KMS-11 (cell line): ENCODE measurements around the gene HNRNPA2B1.

Experiments
- H2AFZ ChIP-seq: fragments of 200-600 bp; sonication (generic); 2 replicates; pipeline ENCODE4 v1.6.1; 2016; ENCODE audit warnings: antibody characterized with exemption, mixed run types, low read depth
- H3K27ac ChIP-seq: fragments of 200-600 bp; sonication (generic); 2 replicates; pipeline ENCODE4 v1.6.1; 2016; ENCODE audit warnings: mild to moderate bottlenecking, mixed run types
- H3K27me3 ChIP-seq: fragments of 200-600 bp; sonication (generic); 2 replicates; pipeline ENCODE4 v1.6.1; 2017; ENCODE audit warnings: mild to moderate bottlenecking, low read depth, mixed run types, moderate library complexity; ENCODE audit not compliant: insufficient read depth
- H3K36me3 ChIP-seq: fragments of 200-600 bp; sonication (generic); 2 replicates; pipeline ENCODE4 v1.6.1; 2017; ENCODE audit warnings: mild to moderate bottlenecking, mixed run types; ENCODE audit not compliant: insufficient read depth
- H3K4me1 ChIP-seq: fragments of 200-600 bp; sonication (generic); 2 replicates; pipeline ENCODE4 v1.6.1; 2016; ENCODE audit warnings: mild to moderate bottlenecking, low read depth, mixed run types; ENCODE audit not compliant: poor library complexity, severe bottlenecking
- H3K4me2 ChIP-seq: fragments of 200-600 bp; sonication (generic); 2 replicates; pipeline ENCODE4 v1.7.0; 2016; ENCODE audit warnings: mild to moderate bottlenecking, mixed run types
- H3K4me3 ChIP-seq: fragments of 200-600 bp; sonication (generic); IDR thresholded peaks from 2 replicates; pipeline ENCODE4 v1.6.1; 2017; ENCODE audit warnings: low read depth, low read length, mixed read lengths; ENCODE audit not compliant: insufficient read depth
- H3K79me2 ChIP-seq: fragments of 200-600 bp; sonication (generic); 2 replicates; pipeline ENCODE4 v1.6.1; 2016; ENCODE audit warnings: low read depth, mixed run types; ENCODE audit not compliant: insufficient read depth
- H3K9ac ChIP-seq: fragments of 200-600 bp; sonication (generic); 2 replicates; pipeline ENCODE4 v1.6.1; 2016; ENCODE audit warnings: mild to moderate bottlenecking, mixed run types
- H4K20me1 ChIP-seq: fragments of 200-600 bp; sonication (generic); 2 replicates; pipeline ENCODE4 v1.6.1; 2016; ENCODE audit warnings: mild to moderate bottlenecking, mixed run types; ENCODE audit not compliant: insufficient read depth
- TF ChIP-seq, protein P1 (sequence below): fragments of 200-600 bp; sonication (generic); conservative IDR thresholded peaks from 2 replicates; pipeline ENCODE4 v1.6.1; 2017; ENCODE audit warnings: low read depth, mild to moderate bottlenecking, antibody characterized with exemption, low read length, moderate library complexity, mixed read lengths

Gene HNRNPA2B1

DNA sequence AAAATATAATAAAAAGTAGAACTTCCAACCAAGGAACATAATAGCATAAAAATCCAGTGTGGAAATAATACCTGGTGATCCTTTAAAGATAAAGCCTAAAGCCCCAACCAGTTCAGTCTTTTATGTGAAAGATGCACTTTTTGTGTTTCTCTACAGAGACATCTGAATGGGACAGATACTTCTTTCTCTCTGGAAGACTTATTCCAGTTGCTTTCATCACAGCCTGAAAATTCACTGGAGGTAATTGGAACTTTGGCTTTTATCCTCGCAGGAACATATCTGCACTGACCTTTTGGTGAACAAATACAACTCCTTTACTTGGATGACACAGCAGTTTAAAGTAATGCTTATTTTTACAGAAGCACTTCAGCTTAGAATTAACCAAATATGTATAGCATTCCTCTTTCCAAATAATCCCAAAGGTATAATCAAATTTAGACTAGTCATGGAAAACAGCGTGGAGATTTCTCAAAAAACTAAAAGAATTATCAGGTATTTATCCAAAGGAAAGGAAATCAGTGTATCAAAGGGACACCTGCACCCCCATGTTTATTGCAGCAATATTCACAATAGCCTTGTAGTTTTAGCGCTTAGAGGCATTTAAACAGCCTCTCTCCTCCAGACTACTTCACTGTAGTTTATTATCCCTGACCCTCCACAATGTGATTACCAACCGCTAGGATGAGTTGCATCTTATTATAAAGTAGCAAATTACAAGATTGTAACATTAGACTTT lies 16.8 kb downstream of the HNRNPA2B1 start:
- TF ChIP-seq, protein P1, sequence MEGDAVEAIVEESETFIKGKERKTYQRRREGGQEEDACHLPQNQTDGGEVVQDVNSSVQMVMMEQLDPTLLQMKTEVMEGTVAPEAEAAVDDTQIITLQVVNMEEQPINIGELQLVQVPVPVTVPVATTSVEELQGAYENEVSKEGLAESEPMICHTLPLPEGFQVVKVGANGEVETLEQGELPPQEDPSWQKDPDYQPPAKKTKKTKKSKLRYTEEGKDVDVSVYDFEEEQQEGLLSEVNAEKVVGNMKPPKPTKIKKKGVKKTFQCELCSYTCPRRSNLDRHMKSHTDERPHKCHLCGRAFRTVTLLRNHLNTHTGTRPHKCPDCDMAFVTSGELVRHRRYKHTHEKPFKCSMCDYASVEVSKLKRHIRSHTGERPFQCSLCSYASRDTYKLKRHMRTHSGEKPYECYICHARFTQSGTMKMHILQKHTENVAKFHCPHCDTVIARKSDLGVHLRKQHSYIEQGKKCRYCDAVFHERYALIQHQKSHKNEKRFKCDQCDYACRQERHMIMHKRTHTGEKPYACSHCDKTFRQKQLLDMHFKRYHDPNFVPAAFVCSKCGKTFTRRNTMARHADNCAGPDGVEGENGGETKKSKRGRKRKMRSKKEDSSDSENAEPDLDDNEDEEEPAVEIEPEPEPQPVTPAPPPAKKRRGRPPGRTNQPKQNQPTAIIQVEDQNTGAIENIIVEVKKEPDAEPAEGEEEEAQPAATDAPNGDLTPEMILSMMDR = no peak
- no peak overlapping the region for H2AFZ ChIP-seq
- no peaks in the 10 kb centered on the region for H3K36me3 ChIP-seq
- peaks cover 24% of the 10 kb centered on the region for H4K20me1 ChIP-seq
- no peak overlapping the region for H3K4me3 ChIP-seq
- H3K27me3 ChIP-seq = no peaks in the 10 kb centered on the region
- peaks cover 46% of the 10 kb centered on the region for H3K4me1 ChIP-seq
- peaks cover 4% of the 10 kb centered on the region; the same call in 1 of the 2 replicates for H3K79me2 ChIP-seq
- H3K27ac ChIP-seq = peak overlapping the region; percentile 15; the same call in 1 of the 2 replicates
- H3K4me2 ChIP-seq = no peak overlapping the region
- no peak overlapping the region for H3K9ac ChIP-seq

- H3K9ac ChIP-seq = no peak overlapping the region
- no peak overlapping the region for H3K4me3 ChIP-seq
- H3K27me3 ChIP-seq = no peaks in the 10 kb centered on the region
- H3K36me3 ChIP-seq = no peaks in the 10 kb centered on the region
- TF ChIP-seq, protein P1 = no peak
- H3K27ac ChIP-seq = peak overlapping the region; percentile 15; the same call in 1 of the 2 replicates
- peaks cover 39% of the 10 kb centered on the region for H3K4me1 ChIP-seq
- no peak overlapping the region for H2AFZ ChIP-seq
- no peak overlapping the region for H3K4me2 ChIP-seq
- H4K20me1 ChIP-seq = peaks cover 16% of the 10 kb centered on the region
- peaks cover 6% of the 10 kb centered on the region; the same call in 1 of the 2 replicates for H3K79me2 ChIP-seq
Measured at GRCh38 chr7:26182706-26183105, 17.8 kb downstream of the HNRNPA2B1 start.

DNA sequence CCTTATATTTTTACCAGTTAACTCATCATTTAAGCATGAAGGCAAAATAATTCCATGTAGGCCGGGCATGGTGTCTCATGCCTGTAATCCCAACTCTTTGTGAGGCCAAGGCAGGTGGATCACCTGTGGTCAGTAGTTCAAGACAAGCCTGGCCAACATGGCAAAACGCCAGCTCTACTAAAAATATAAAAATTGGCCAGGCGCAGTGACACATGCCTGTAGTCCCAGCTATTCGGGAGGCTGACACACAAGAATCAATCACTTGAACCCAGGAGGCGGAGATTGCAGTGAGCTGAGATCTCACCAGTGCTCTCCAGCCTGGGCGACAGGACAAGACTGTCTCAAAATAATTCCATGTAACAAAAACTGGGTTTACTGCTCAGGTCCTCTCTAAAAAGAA lies 18.3 kb downstream of the HNRNPA2B1 start:
- Histone ChIP-seq H3K79me2 (peaks cover 11% of the 10 kb centered on the region; the same call in 1 of the 2 replicates), H3K36me3 (no peaks in the 10 kb centered on the region), H3K4me1 (peaks cover 38% of the 10 kb centered on the region), H2AFZ (no peak overlapping the region), H3K4me3 (no peak overlapping the region), H3K9ac (no peak overlapping the region), H3K27me3 (no peaks in the 10 kb centered on the region), H3K4me2 (no peak overlapping the region), H4K20me1 (peaks cover 11% of the 10 kb centered on the region), H3K27ac (no peak overlapping the region; the same call in 1 of the 2 replicates)
- TF ChIP-seq, protein P1 = no peak

DNA sequence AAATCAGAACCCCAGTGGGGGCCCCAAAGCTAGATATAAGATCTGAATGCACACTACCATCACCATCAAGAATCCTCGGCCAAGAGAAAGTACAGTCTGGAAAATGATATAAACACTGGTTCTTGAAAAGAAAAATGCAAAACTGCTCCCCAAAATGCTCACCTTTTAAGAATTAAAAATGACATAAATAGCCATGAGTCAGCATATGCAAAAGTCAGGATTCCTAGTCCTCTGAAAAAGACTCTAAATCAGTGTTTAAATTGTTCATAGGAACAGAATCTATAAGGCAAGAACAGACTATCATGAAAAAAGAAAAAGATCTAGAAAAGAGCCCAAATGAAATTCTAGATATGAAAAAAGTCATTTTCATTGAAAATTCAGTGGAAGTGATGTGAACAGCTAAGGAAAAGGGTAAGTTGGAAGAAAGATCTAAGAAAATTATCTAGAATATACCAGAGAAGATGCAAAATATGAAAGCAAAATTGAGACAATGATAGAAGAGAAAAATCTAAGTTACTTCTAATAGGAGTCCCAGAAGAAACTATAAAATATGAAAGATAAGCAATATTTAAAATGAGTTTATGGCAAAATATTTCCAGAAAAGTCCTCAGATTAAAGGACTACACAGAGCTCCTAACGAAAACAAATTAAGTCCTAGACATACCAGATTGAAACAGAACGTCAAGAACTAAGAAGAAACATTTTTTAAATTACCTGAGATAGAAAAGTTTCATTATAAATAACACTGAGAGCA lies 18.9 kb downstream of the HNRNPA2B1 start:
- no peak overlapping the region for H3K9ac ChIP-seq
- H3K4me1 ChIP-seq = peaks cover 31% of the 10 kb centered on the region
- peaks cover 12% of the 10 kb centered on the region; the same call in 1 of the 2 replicates for H3K79me2 ChIP-seq
- H2AFZ ChIP-seq = no peak overlapping the region
- H3K4me3 ChIP-seq = no peak overlapping the region
- no peaks in the 10 kb centered on the region for H3K36me3 ChIP-seq
- H3K27me3 ChIP-seq = no peaks in the 10 kb centered on the region
- TF ChIP-seq, protein P1 = no peak
- no peak overlapping the region for H3K4me2 ChIP-seq
- H3K27ac ChIP-seq = peak overlapping the region; percentile 36; the same call in 1 of the 2 replicates
- H4K20me1 ChIP-seq = peaks cover 5% of the 10 kb centered on the region
